H1 (cell line): ENCODE measurements around the gene ZNF516. TPM values are rescaled to one million over a fixed set of nuclear protein-coding genes. Genes with fewer than 3 reads are reported as not detected.

ENCODE experiments used
- ASH2L ChIP-seq: fragments of 200-600, 300-600 bp; sonication (generic); IDR thresholded peaks from one replicate; pipeline ENCODE4 v1.7.1; 2017; ENCODE audit warnings: low read length
- CBX5 ChIP-seq: fragments of 300-800, 300-1000 bp; sonication (generic); IDR thresholded peaks from 2 replicates; pipeline ENCODE4 v1.7.1; 2016; ENCODE audit warnings: antibody characterized with exemption, low read length, low read depth
- CBX8 ChIP-seq: fragments of 300-800, 300-1000 bp; sonication (generic); IDR thresholded peaks from 2 replicates; pipeline ENCODE4 v1.7.1; 2016; ENCODE audit warnings: low read depth, low read length, borderline replicate concordance
- EGR1 ChIP-seq: IDR thresholded peaks from 2 replicates; pipeline ENCODE4 v1.6.1; 2011; ENCODE audit warnings: low read depth, low read length, borderline replicate concordance
- EZH2 ChIP-seq: fragments of 200-600 bp; sonication (generic); IDR thresholded peaks from 2 replicates; pipeline ENCODE4 v1.7.1; 2012; ENCODE audit warnings: low read depth, mild to moderate bottlenecking, moderate library complexity, low read length, inconsistent platforms; ENCODE audit not compliant: severe bottlenecking
- FOSL1 ChIP-seq: IDR thresholded peaks from 2 replicates; pipeline ENCODE4 v1.6.1; 2011; ENCODE audit warnings: mild to moderate bottlenecking, low read depth, low read length, moderate library complexity; ENCODE audit not compliant: insufficient read depth
- HDAC2 ChIP-seq, 2 experiments: fragments of 300-600 bp in 1 of 2; sonication (generic) in 1 of 2; IDR thresholded peaks; 2 replicates each; pipeline ENCODE4 v1.6.1; 2011 to 2012; ENCODE audit warnings: low read depth in 2 of 2, low read length in 2 of 2, mild to moderate bottlenecking in 2 of 2, moderate library complexity in 2 of 2, borderline replicate concordance in 1 of 2, inconsistent platforms in 1 of 2
- HDAC6 ChIP-seq: IDR thresholded peaks from one replicate; pipeline ENCODE4 v1.7.1; 2012; ENCODE audit warnings: low read depth, mild to moderate bottlenecking, inconsistent platforms, low read length, moderate library complexity
- KDM1A ChIP-seq: fragments of 200-600, 300-600 bp; sonication (generic); IDR thresholded peaks from 2 replicates; pipeline ENCODE4 v1.7.1; 2016; ENCODE audit warnings: mild to moderate bottlenecking, low read length, borderline replicate concordance
- KDM5A ChIP-seq: fragments of 200-600 bp; IDR thresholded peaks from 2 replicates; pipeline ENCODE4 v1.7.1; 2012; ENCODE audit warnings: mild to moderate bottlenecking, low read length, inconsistent platforms, mixed read lengths
- MAFK ChIP-seq: IDR thresholded peaks from 2 replicates; pipeline ENCODE4 v1.6.1; 2012; ENCODE audit warnings: low read depth, mild to moderate bottlenecking, improper control_type of control experiment, low read length
- NRF1 ChIP-seq: IDR thresholded peaks from 2 replicates; pipeline ENCODE4 v1.6.1; 2011; ENCODE audit warnings: mild to moderate bottlenecking, low read depth, low read length, improper control_type of control experiment
- PHF8 ChIP-seq: fragments of 200-600 bp; sonication (generic); conservative IDR thresholded peaks from 2 replicates; pipeline ENCODE4 v1.7.1; 2012; ENCODE audit warnings: low read depth, mild to moderate bottlenecking, inconsistent platforms, low read length, moderate library complexity
- POU5F1 ChIP-seq: IDR thresholded peaks from 2 replicates; pipeline ENCODE4 v1.6.1; 2011; ENCODE audit warnings: low read depth, mild to moderate bottlenecking, low read length, moderate library complexity
- RFX5 ChIP-seq: IDR thresholded peaks from 2 replicates; pipeline ENCODE4 v1.6.1; 2011; ENCODE audit warnings: low read depth, low read length, improper control_type of control experiment, borderline replicate concordance
- SIN3A ChIP-seq, 2 experiments: IDR thresholded peaks in 1 of 2; conservative IDR thresholded peaks in 1 of 2; 2 replicates each; pipeline ENCODE4 v1.6.1; 2011 to 2012; ENCODE audit warnings: low read length in 2 of 2, improper control_type of control experiment in 1 of 2, low read depth in 1 of 2, mild to moderate bottlenecking in 1 of 2
- SIRT6 ChIP-seq: IDR thresholded peaks from one replicate; pipeline ENCODE4 v1.7.1; 2012; ENCODE audit warnings: low read length, inconsistent platforms
- TAF1 ChIP-seq: IDR thresholded peaks from 2 replicates; pipeline ENCODE4 v1.6.1; 2011; ENCODE audit warnings: mild to moderate bottlenecking, low read depth, low read length
- TBP ChIP-seq: IDR thresholded peaks from 2 replicates; pipeline ENCODE4 v1.6.1; 2011; ENCODE audit warnings: low read depth, low read length, improper control_type of control experiment
- TCF12 ChIP-seq: IDR thresholded peaks from 2 replicates; pipeline ENCODE4 v1.6.1; 2011; ENCODE audit warnings: low read depth, mild to moderate bottlenecking, low read length
- YY1 ChIP-seq: IDR thresholded peaks from 2 replicates; pipeline ENCODE4 v1.6.1; 2011; ENCODE audit warnings: low read depth, mild to moderate bottlenecking, low read length
- ZNF274 ChIP-seq: IDR thresholded peaks from 2 replicates; pipeline ENCODE4 v1.7.0; 2012; ENCODE audit warnings: low read length, borderline replicate concordance; ENCODE audit errors: extremely low read depth
- polyA plus RNA-seq, 7 experiments: library from polyadenylated mRNA; depleted of rRNA in 3 of 7; stranded (reverse) in 5 of 7; unstranded in 2 of 7; fragments of >200 nt in 5 of 7; fragments of 200-250 nt in 2 of 7; gene quantifications; 1 replicate in 5 of 7; 2 replicates in 1 of 7; 4 replicates in 1 of 7; pipeline versions ENCODE4 v1.2.1 to v1.2.3, GENCODE V29; 2011 to 2013; ENCODE audit warnings: missing spikeins in 2 of 7, mixed read lengths in 2 of 7
- total RNA-seq: library from RNA; stranded (reverse); fragmentation: NEBNext Ultra II Directional; extraction: Animal tissue kit (Norgen Biotek cat#: 25700); gene quantifications from 2 replicates; pipeline ENCODE4 v1.2.1, GENCODE V29; 2021
- TF ChIP-seq, protein P1 (sequence below): IDR thresholded peaks from 2 replicates; pipeline ENCODE4 v1.6.1; 2011; ENCODE audit warnings: low read length, improper control_type of control experiment

Gene ZNF516
- total and polyA plus RNA-seq, 2 of the 8 experiments (the other 6 are each of a cell fraction or from before 2014, with no cell fraction given): 7.3 to 17.0 TPM

- TF ChIP-seq TCF12 (no peak), CBX5 (no peak), HDAC2 (IDR thresholded peaks at IDR 0.05; ENCODE audit: borderline replicate concordance in 1 of 2, low read depth in 2 of 2, low read length in 2 of 2) (no peak; a peak in 1 of 4 replicates), YY1 (no peak), SIN3A (conservative IDR thresholded peaks at IDR 0.05 in 1 of 2, IDR thresholded peaks at IDR 0.05 in 1 of 2; ENCODE audit: low read depth in 1 of 2, low read length in 2 of 2) (no peak), MAFK (no peak), PHF8 (0 out of 2 replicates have a peak, but pooled peaks have one; percentile 19), EZH2 (no peak), TBP (no peak), RFX5 (no peak), EGR1 (no peak), KDM5A (no peak), HDAC6 (no peak), TAF1 (no peak), KDM1A (no peak), CBX8 (no peak), POU5F1 (no peak), ASH2L (peak; percentile 26), ZNF274 (no peak), FOSL1 (no peak), SIRT6 (no peak), NRF1 (no peak)
- TF ChIP-seq, protein P1, sequence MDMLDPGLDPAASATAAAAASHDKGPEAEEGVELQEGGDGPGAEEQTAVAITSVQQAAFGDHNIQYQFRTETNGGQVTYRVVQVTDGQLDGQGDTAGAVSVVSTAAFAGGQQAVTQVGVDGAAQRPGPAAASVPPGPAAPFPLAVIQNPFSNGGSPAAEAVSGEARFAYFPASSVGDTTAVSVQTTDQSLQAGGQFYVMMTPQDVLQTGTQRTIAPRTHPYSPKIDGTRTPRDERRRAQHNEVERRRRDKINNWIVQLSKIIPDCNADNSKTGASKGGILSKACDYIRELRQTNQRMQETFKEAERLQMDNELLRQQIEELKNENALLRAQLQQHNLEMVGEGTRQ: no peak
Measured at GRCh38 chr18:76491776-76492668, 3.0 kb downstream of the ZNF516 start (continued).
